HG02981 (cell line): ENCODE data around the gene IFITM5.
A peak's percentile ranks its signal among the peaks of the same experiment; 100 is the strongest.
"Not testable (repeated sequence)": the region's sequence is repeated elsewhere in the genome, so short reads cannot be mapped to it uniquely, and the experiment has no call there.

ENCODE experiments used
- ATAC-seq: cut with Tn5 transposase; IDR thresholded peaks from one replicate; pipeline ENCODE4 v1.9.1; 2021; ENCODE audit warnings: mild to moderate bottlenecking, moderate library complexity; ENCODE audit not compliant: unreplicated experiment

Gene IFITM5

GRCh38 chr11:328516-329100 is 29.3 kb upstream of the IFITM5 start:
- not testable (repeated sequence) for ATAC-seq

GRCh38 chr11:328012-328411 is 28.7 kb upstream of the IFITM5 start:
- no peak for ATAC-seq

GRCh38 chr11:327581-327923 is 28.2 kb upstream of the IFITM5 start:
- ATAC-seq, result no peak

GRCh38 chr11:326842-327580 is 27.7 kb upstream of the IFITM5 start:
- peak; percentile 69 for ATAC-seq

GRCh38 chr11:326592-326841 is 27.2 kb upstream of the IFITM5 start:
- no peak for ATAC-seq

GRCh38 chr11:325796-326591 is 26.7 kb upstream of the IFITM5 start:
- no peak for ATAC-seq

- ATAC-seq, result not testable (repeated sequence)
Observed at GRCh38 chr11:324593-325517, 25.5 kb upstream of the IFITM5 start.

- no peak for ATAC-seq
Observed at GRCh38 chr11:324156-324555, 24.8 kb upstream of the IFITM5 start.

GRCh38 chr11:319888-320273 is 20.6 kb upstream of the IFITM5 start:
- not testable (repeated sequence) for ATAC-seq

- peak; percentile 13 for ATAC-seq
Observed at GRCh38 chr11:319121-319887, 20.0 kb upstream of the IFITM5 start.

- ATAC-seq, result peak; percentile 37
Observed at GRCh38 chr11:318405-319120, 19.2 kb upstream of the IFITM5 start.

GRCh38 chr11:317668-318404 is 18.5 kb upstream of the IFITM5 start:
- not testable (repeated sequence) for ATAC-seq

GRCh38 chr11:316891-317301 is 17.6 kb upstream of the IFITM5 start:
- ATAC-seq, result no peak

- ATAC-seq, result no peak
Observed at GRCh38 chr11:316031-316701, 16.8 kb upstream of the IFITM5 start.

- ATAC-seq, result no peak
Observed at GRCh38 chr11:315516-315994, 16.2 kb upstream of the IFITM5 start.

- ATAC-seq, result no peak
Observed at GRCh38 chr11:315051-315481, 15.7 kb upstream of the IFITM5 start.

GRCh38 chr11:314554-314875 is 15.2 kb upstream of the IFITM5 start:
- ATAC-seq, result not testable (repeated sequence)

- ATAC-seq, result peak; percentile 31
Observed at GRCh38 chr11:313787-314553, 14.6 kb upstream of the IFITM5 start, which contains the start of gene IFITM1. TSS of gene IFITM1 (plus strand) at chr11:314040. CDS start at chr11:314171, 131 bp downstream.
